ENCODE results near the gene ARMS2. TPM values are rescaled to one million over a fixed set of nuclear protein-coding genes. Genes with fewer than 3 reads are reported as not detected.

The ARMS2 gene
- polyA plus RNA-seq, 1 of the 3 experiments (the other 2 are of a cell fraction): not detected

DNA sequence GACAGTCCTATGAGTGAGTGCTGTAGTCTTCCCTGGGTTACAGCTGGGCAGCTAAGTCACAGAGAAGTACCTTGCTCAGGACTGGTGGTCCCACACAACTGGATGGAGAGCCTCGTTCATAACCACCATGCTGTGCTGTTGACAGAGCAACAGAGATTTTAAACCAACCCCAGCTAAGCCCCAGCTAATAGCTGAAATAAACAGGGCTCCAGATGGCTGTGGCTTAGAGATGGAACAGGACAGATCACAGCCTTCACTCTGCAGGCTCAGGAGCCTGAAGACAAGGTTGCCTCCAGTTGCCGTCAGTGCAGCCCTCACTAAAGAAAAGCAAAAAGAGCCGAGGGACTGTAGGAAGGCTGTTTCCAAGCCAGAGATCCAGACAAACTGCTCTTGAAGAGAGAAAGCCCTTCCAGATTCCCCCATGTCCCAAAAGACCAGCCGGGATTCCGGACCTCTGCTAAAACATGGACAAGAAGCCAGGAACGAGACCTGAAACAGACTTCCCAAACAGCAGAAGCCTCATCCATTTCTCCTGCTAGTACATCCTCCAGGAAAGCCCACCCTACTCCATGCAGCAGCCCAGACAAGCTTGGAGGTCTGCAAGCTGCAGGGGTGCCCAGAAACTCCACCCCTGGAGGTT lies 11.1 kb downstream of the ARMS2 start:
- Histone ChIP-seq H3K36me3 (replicated peaks in 1 of 2; ENCODE audit: control insufficient read depth in 1 of 2, insufficient read depth in 2 of 2, low read length in 1 of 2) (peaks cover 0 to 2% of the 10 kb centered on the region in 2 experiments), H3K4me2 (no peak overlapping the region), H3K4me3 (ENCODE audit: low read depth in 2 of 2, low read length in 1 of 2) (no peak overlapping the region), H3K9me2 (no peaks in the 10 kb centered on the region), H3K9me3 (no peaks in the 10 kb centered on the region), H4K20me1 (ENCODE audit: insufficient read depth) (peaks cover 18% of the 10 kb centered on the region), H3K27ac (ENCODE audit: low read depth in 2 of 2, low read length in 1 of 2) (no peak overlapping the region), H3K4me1 (ENCODE audit: control insufficient read depth in 1 of 2, insufficient read depth in 2 of 2, low read depth in 1 of 2, low read length in 1 of 2) (peaks cover 13 to 14% of the 10 kb centered on the region in 2 experiments; a peak in 3 of 4 replicates), H3K79me2 (ENCODE audit: insufficient read depth) (peaks cover 70% of the 10 kb centered on the region), H3K27me3 (ENCODE audit: insufficient read depth) (no peaks in the 10 kb centered on the region), H3F3A (replicated peaks; ENCODE audit: insufficient read depth) (peaks cover 27% of the 10 kb centered on the region), H2AFZ (ENCODE audit: low read depth) (no peak overlapping the region), H3K9ac (no peak overlapping the region)
- 80% methylated on average over 5 of the region's 6 CpGs for WGBS (ENCODE audit: low lambda C conversion rate)
- CTCF ChIA-PET: interaction anchor here (1.2 to 2.8 kb wide), 2 partner anchors 30 to 167 kb away, joined by 7 to 10 read pairs; no protein-coding TSS in a partner anchor
- no peak for DNase-seq
- TF ChIP-seq JUND (IDR thresholded peaks at IDR 0.05) (no peak), NRF1 (IDR thresholded peaks at IDR 0.05; ENCODE audit: low read depth, low read length) (no peak), MXI1 (IDR thresholded peaks at IDR 0.05; ENCODE audit: low read depth, low read length) (no peak), SMC3 (IDR thresholded peaks at IDR 0.05; ENCODE audit: low read depth, low read length) (no peak), TAF1 (IDR thresholded peaks at IDR 0.05; ENCODE audit: borderline replicate concordance, low read depth, low read length) (no peak), EZH2phosphoT487 (IDR thresholded peaks at IDR 0.05; ENCODE audit: borderline replicate concordance, low read depth) (no peak), FOSL2 (IDR thresholded peaks at IDR 0.05; ENCODE audit: borderline replicate concordance, low read depth) (no peak), SIN3A (IDR thresholded peaks at IDR 0.05; ENCODE audit: borderline replicate concordance, low read depth, low read length) (no peak), RXRA (IDR thresholded peaks at IDR 0.05; ENCODE audit: borderline replicate concordance, low read depth) (no peak), POLR2AphosphoS5 (IDR thresholded peaks at IDR 0.05; ENCODE audit: low read depth, low read length) (no peak), NFIC (IDR thresholded peaks at IDR 0.05; ENCODE audit: borderline replicate concordance) (no peak)
- TF ChIP-seq, protein P1, sequence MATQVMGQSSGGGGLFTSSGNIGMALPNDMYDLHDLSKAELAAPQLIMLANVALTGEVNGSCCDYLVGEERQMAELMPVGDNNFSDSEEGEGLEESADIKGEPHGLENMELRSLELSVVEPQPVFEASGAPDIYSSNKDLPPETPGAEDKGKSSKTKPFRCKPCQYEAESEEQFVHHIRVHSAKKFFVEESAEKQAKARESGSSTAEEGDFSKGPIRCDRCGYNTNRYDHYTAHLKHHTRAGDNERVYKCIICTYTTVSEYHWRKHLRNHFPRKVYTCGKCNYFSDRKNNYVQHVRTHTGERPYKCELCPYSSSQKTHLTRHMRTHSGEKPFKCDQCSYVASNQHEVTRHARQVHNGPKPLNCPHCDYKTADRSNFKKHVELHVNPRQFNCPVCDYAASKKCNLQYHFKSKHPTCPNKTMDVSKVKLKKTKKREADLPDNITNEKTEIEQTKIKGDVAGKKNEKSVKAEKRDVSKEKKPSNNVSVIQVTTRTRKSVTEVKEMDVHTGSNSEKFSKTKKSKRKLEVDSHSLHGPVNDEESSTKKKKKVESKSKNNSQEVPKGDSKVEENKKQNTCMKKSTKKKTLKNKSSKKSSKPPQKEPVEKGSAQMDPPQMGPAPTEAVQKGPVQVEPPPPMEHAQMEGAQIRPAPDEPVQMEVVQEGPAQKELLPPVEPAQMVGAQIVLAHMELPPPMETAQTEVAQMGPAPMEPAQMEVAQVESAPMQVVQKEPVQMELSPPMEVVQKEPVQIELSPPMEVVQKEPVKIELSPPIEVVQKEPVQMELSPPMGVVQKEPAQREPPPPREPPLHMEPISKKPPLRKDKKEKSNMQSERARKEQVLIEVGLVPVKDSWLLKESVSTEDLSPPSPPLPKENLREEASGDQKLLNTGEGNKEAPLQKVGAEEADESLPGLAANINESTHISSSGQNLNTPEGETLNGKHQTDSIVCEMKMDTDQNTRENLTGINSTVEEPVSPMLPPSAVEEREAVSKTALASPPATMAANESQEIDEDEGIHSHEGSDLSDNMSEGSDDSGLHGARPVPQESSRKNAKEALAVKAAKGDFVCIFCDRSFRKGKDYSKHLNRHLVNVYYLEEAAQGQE (IDR thresholded peaks at IDR 0.05; ENCODE audit: low read depth, low read length): no peak
- TF ChIP-seq, protein P2, sequence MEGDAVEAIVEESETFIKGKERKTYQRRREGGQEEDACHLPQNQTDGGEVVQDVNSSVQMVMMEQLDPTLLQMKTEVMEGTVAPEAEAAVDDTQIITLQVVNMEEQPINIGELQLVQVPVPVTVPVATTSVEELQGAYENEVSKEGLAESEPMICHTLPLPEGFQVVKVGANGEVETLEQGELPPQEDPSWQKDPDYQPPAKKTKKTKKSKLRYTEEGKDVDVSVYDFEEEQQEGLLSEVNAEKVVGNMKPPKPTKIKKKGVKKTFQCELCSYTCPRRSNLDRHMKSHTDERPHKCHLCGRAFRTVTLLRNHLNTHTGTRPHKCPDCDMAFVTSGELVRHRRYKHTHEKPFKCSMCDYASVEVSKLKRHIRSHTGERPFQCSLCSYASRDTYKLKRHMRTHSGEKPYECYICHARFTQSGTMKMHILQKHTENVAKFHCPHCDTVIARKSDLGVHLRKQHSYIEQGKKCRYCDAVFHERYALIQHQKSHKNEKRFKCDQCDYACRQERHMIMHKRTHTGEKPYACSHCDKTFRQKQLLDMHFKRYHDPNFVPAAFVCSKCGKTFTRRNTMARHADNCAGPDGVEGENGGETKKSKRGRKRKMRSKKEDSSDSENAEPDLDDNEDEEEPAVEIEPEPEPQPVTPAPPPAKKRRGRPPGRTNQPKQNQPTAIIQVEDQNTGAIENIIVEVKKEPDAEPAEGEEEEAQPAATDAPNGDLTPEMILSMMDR (IDR thresholded peaks at IDR 0.05): no peak
- TF ChIP-seq, protein P3, sequence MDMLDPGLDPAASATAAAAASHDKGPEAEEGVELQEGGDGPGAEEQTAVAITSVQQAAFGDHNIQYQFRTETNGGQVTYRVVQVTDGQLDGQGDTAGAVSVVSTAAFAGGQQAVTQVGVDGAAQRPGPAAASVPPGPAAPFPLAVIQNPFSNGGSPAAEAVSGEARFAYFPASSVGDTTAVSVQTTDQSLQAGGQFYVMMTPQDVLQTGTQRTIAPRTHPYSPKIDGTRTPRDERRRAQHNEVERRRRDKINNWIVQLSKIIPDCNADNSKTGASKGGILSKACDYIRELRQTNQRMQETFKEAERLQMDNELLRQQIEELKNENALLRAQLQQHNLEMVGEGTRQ (IDR thresholded peaks at IDR 0.05; ENCODE audit: borderline replicate concordance, low read depth, low read length): no peak
- TF ChIP-seq, protein P4, sequence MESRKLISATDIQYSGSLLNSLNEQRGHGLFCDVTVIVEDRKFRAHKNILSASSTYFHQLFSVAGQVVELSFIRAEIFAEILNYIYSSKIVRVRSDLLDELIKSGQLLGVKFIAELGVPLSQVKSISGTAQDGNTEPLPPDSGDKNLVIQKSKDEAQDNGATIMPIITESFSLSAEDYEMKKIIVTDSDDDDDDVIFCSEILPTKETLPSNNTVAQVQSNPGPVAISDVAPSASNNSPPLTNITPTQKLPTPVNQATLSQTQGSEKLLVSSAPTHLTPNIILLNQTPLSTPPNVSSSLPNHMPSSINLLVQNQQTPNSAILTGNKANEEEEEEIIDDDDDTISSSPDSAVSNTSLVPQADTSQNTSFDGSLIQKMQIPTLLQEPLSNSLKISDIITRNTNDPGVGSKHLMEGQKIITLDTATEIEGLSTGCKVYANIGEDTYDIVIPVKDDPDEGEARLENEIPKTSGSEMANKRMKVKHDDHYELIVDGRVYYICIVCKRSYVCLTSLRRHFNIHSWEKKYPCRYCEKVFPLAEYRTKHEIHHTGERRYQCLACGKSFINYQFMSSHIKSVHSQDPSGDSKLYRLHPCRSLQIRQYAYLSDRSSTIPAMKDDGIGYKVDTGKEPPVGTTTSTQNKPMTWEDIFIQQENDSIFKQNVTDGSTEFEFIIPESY (IDR thresholded peaks at IDR 0.05; ENCODE audit: borderline replicate concordance, low read depth): no peak
- POLR2A ChIA-PET: no interaction called here
